ENCODE data around the gene EPB41L2. TPM values are rescaled to one million over a fixed set of nuclear protein-coding genes. Genes with fewer than 3 reads are reported as not detected.
"Not testable (repeated sequence)": the region's sequence is repeated elsewhere in the genome, so short reads cannot be mapped to it uniquely, and the experiment has no call there.

The EPB41L2 gene
- total RNA-seq, 4 donors from 2014 or later = 104 to 317 (median 144) TPM

- no peak for TF ChIP-seq CTCF (IDR thresholded peaks at IDR 0.05)
- ATAC-seq (ENCODE audit: low FRiP score) (no peak), DNase-seq (ENCODE audit: low spot score) (no peak)
Measured at GRCh38 chr6:130993292-130993765, 69.7 kb downstream of the EPB41L2 start.

- no peak for TF ChIP-seq CTCF (IDR thresholded peaks at IDR 0.05)
- no peak for ATAC-seq (ENCODE audit: low FRiP score)
- DNase-seq (ENCODE audit: low spot score) = no peak
Measured at GRCh38 chr6:130991422-130992137, 71.5 kb downstream of the EPB41L2 start.

GRCh38 chr6:130987539-130987938, 75.5 kb downstream of the EPB41L2 start:
- ATAC-seq (ENCODE audit: low FRiP score); DNase-seq (ENCODE audit: low spot score): not testable (repeated sequence)

- DNase-seq (ENCODE audit: low spot score) (no peak), ATAC-seq (ENCODE audit: low FRiP score) (no peak)
- TF ChIP-seq CTCF (IDR thresholded peaks at IDR 0.05) = no peak
Measured at GRCh38 chr6:130985115-130985514, 77.9 kb downstream of the EPB41L2 start.

- ATAC-seq (ENCODE audit: low FRiP score) (no peak), DNase-seq (ENCODE audit: low spot score) (no peak)
- no peak for TF ChIP-seq CTCF (IDR thresholded peaks at IDR 0.05)
Measured at GRCh38 chr6:130982941-130983456, 80.0 kb downstream of the EPB41L2 start.

GRCh38 chr6:130982135-130982534, 80.9 kb downstream of the EPB41L2 start:
- no peak for ATAC-seq (ENCODE audit: low FRiP score)
- no peak for TF ChIP-seq CTCF (IDR thresholded peaks at IDR 0.05)

GRCh38 chr6:130981409-130981808, 81.6 kb downstream of the EPB41L2 start:
- ATAC-seq (ENCODE audit: low FRiP score) (no peak), DNase-seq (ENCODE audit: low spot score) (no peak)
- no peak for TF ChIP-seq CTCF (IDR thresholded peaks at IDR 0.05)

More at GRCh38 chr6:130982135-130982534, 80.9 kb downstream of the EPB41L2 start:
- no peak for DNase-seq (ENCODE audit: low spot score)

Measured in omental fat pad (tissue), 4 donors.